GM18861 (cell line): ENCODE measurements around the gene UBE2B.
"Not testable (repeated sequence)": the region's sequence is repeated elsewhere in the genome, so short reads cannot be mapped to it uniquely, and the experiment has no call there.

Source experiments
- ATAC-seq: cut with Tn5 transposase; IDR thresholded peaks from one replicate; pipeline ENCODE4 v1.9.1; 2021; ENCODE audit not compliant: unreplicated experiment

Gene UBE2B

GRCh38 chr5:134370871-134371833 is at the start of gene UBE2B:
UBE2B (plus strand) TSS chr5:134371569; CDS start chr5:134371596, 27 bp downstream.
- ATAC-seq, result peak; percentile 61

- no peak for ATAC-seq
These were observed 44.0 kb upstream of the UBE2B start for GRCh38 chr5:134327327-134327726.

DNA sequence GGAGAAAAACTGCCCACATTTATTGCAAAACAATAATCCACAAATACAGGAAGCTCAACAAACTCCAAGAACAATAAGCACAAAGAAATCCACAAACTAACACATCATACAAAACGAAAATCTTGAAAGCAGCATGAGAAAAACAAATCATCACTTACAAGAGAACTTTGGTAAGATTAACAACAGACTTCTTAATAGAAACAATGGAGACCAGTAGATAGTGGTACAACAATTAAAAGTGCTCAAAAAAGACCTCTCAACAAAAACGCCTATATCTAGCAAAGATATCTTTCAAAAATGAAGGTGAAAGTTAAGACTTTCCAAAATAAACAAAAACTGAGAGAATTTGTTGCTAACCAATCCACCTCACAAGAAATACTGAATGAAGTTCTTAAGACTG is 42.8 kb upstream of the UBE2B start:
- no peak for ATAC-seq

DNA sequence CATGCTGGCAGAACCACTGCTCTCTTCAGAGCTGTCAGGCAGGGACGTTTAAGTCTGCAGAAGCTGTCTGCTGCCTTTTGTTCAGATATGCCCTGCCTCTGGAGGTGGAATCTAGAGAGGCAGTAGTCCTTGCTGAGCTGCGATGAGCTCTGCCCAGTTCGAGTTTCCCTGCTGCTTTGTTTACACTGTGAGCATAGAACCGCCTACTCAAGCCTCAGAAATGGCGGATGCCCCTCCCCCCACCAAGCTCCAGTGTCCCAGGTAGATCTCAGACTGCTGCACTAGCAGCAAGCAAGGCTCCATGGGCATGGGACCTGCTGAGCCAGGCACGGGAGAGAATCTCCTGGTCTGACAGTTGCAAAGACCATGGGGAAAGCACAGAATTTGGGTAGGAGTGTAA is 34.5 kb upstream of the UBE2B start:
- ATAC-seq, result not testable (repeated sequence)

DNA sequence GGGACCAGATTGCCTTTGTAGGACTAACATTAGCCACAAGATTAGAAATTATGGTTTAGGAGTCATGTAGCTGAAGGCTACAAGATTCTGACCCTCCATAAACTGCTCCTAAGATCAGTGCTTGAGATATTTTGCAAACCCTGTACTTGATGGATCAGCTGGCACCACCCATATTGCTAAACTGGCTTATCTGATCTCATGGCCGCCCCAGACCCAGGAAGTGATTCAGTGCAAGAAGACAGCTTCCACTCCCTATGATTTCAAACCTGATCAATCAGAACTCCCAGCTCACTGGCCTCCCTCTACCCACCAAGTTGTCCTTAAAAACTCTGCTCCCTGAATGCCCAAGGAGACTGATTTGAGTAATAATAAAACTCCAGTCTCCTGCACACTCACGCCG is 27.9 kb upstream of the UBE2B start:
- ATAC-seq, result not testable (repeated sequence)

DNA sequence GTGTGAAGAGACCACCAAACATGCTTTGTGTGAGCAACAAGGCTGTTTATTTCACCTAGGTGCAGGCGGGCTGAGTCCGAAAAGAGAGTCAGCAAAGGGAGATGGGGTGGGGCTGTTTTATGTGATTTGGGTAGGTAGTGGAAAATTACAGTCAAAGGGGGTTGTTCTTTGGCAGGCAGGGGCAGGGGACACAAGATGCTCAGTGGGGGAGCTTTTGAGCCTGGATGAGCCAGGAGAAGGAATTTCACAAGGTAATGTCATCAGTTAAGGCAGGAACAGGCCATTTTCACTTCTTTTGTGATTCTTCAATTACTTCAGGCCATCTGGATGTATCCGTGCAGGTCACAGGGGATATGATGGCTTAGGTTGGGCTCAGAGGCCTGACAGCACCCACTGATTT is 25.9 kb upstream of the UBE2B start:
- ATAC-seq, result not testable (repeated sequence)

GRCh38 chr5:134345996-134346395 is 25.4 kb upstream of the UBE2B start:
- no peak for ATAC-seq

DNA sequence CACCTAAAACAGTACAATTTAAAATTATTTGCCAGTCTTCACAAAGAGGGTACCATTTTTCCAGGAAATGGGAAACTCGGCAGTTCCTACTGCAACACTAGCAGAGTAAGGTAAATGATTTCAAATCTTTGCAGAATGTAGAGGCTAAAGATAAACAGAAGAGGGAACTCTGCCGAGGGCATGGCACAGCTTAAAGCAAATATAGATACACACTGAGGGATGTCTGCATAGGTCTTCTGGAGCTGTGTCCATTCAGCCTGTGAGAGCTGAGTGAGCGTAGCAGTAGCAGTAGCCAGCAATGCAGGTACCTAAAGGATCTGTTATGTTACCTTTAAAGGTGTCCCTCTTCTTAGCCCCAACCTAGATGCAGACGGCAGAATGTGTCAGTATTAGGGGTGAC is 21.9 kb upstream of the UBE2B start:
- no peak for ATAC-seq

GRCh38 chr5:134355681-134356080 is 15.7 kb upstream of the UBE2B start:
- ATAC-seq, result no peak

- ATAC-seq, result no peak
These were observed 5.8 kb upstream of the UBE2B start for GRCh38 chr5:134365604-134366003.

DNA sequence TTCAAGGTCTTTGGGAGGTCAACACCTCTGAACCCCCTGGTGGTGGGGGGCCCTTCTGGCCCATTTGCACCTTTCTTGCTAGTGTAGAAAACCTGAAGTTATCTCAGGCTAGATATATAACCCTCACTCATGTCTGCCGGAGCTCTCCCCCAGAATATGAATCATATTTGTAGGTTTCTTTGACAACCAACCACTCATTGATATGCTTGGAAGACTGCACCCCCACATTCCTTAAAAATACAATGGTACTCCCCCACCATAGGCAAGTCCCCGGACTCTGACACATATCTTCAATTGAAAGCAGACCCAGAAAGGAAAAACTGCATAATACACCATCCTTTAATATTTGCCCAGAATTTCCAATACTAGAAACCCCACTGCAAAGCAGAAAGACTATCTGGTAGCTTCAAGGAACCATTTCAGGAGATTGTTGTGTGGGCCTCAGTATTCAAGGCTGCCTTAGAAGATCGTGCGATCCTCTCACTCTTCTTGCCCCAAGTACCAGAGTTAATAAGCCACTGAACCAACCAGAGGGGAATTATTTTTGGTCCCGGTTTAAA is 978 bp upstream of the UBE2B start:
- ATAC-seq, result peak; percentile 8

- no peak for ATAC-seq
These were observed 518 bp downstream of the UBE2B start for GRCh38 chr5:134371834-134372340.

GRCh38 chr5:134373633-134374032 is 2.3 kb downstream of the UBE2B start:
- ATAC-seq, result not testable (repeated sequence)

DNA sequence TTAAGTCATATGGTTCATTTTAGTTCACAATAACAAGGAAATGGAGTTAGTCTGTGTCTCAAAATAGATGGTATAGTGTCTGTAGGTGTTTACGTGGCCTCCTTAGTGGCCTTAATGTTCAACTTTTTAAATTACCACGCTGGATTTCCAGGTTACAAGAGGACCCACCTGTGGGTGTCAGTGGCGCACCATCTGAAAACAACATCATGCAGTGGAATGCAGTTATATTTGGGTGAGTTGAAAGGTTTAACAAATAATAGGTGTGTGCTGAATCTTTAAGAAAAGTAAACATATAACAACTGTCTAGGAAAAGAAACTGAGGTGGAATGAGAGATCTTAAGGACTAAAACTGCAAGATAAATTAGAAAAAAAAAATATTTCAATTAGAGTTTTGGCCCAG is 2.9 kb downstream of the UBE2B start:
- ATAC-seq, result no peak

DNA sequence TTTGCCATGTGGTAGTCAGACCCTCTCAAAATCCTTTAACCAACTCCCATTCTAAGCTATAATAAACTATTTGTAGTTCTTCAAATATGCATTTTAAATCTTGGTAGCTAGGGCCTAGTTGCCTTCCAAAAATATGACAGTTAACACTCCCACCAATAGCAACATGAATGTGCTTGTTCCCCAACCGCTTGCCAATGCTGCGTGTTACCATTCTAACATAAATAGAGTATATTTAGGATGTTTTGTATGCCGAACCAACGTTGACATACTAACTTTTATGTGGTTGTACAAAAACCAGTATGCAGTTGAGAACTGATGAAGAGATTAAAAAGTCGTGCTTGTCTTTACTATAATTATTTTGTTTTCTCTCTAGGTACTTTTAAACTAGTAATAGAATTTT is 9.0 kb downstream of the UBE2B start:
- ATAC-seq, result no peak

- ATAC-seq, result not testable (repeated sequence)
These were observed 10.8 kb downstream of the UBE2B start for GRCh38 chr5:134382204-134382603.

GRCh38 chr5:134383980-134384697 is 12.8 kb downstream of the UBE2B start:
- no peak for ATAC-seq

DNA sequence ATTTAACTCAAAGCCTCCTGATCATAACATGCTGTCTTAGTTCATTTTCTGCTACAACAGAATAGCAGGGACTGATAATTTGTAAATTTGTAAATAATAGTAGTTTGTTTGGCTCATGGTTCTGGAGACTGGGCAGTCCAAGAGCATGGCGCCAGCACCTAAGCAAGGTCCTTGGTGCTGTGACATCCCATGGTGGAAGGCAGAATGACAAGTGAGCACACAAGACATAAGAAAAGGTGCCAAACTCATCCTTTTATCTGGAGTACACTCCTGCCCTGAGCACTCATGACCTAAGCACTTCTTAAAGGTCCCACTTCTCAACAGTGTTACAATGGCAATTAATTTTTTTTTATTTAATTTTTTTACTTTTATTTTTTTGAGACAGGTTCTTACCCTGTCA is 16.1 kb downstream of the UBE2B start:
- ATAC-seq, result no peak

DNA sequence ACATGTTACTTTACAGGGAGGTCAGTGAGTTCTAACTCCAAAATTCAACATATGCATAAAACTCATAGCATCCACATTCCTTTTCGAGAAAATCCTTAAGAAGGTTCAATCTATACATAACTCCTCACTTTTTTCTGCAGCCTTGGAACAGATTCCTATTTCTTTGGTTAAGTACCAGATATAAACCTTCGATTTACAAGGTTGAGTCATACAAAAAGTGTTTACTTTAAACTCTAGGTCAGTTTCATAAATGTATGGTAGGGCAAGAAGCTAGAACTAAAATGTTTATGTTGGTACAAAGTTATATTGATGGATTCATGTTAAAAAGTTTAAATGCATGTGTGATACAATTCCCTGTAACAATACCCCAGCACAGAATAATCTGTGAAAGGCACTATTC is 20.9 kb downstream of the UBE2B start:
- ATAC-seq, result no peak

DNA sequence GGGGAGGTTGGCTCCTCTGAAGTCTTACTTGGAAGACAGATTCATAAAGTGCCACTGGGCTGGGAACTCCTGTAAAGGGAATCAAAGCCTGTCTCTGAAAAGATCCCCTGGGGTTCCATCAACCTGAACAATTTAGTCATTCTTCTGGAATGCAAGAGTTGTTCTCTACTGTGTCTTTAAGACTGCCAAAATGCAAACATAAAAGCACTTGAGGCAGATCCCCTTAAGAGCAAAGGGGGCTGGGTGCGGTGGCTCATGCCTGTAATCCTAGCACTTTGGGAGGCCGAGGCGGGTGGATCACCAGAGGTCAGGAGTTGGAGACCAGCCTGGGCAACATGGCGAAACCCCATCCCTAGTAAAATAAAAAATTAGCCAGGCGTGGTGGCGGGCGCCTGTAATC is 23.6 kb downstream of the UBE2B start:
- ATAC-seq, result no peak

DNA sequence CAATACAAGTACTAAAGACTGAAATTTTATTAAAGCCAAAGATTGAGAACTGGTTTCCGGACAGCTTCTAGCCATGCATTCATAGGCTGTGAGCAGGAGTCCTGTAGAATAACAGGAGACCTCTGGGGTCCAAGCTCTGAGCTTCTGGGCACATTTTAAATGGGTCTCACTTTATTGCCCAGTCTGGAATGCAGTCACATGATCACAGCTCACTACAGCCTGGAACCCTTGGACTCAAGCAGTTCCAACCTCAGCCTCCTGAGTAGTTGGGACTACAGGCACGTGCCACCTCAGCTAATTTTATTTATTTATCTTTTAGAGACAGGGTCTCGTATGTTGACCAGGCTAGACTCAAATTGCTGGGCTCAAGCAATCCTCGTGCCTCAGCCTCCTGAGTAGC is 24.9 kb downstream of the UBE2B start:
- no peak for ATAC-seq

DNA sequence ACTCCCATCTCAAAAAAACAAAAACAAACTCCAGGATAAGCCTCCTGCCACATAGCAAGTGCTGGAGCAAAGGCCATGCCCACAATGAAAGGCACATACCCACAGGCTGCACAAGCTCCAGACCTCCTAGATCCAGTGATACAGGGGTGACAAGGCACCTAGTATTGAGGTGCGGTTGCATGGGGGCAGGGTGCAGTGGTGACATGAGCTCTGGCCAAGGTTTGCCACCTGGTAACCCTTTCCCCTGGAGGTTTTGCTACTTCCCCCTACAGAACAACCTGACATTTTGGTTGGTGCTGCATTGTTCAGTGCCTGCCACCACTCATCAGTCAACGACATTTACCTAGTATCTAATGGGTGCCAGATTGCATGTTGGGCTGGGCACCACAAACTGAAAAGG is 25.8 kb downstream of the UBE2B start:
- no peak for ATAC-seq
